Retinal pigment epithelial cell (primary cell): Measurements from ENCODE around the gene HNRNPF.

Experiments
- DNase-seq: peaks from one replicate; pipeline ENCODE4 v3.0.0-alpha.2; 2010; ENCODE audit warnings: low read depth
- H3K4me3 ChIP-seq: 2 replicates; pipeline ENCODE4 v1.5.1; 2011; ENCODE audit warnings: mild to moderate bottlenecking, low read length, control low read depth, moderate library complexity
- TF ChIP-seq, protein P1 (sequence below): conservative IDR thresholded peaks from 2 replicates; pipeline ENCODE4 v1.5.1; 2011; ENCODE audit warnings: low read depth, low read length, control low read depth, inconsistent platforms

HNRNPF gene

DNA sequence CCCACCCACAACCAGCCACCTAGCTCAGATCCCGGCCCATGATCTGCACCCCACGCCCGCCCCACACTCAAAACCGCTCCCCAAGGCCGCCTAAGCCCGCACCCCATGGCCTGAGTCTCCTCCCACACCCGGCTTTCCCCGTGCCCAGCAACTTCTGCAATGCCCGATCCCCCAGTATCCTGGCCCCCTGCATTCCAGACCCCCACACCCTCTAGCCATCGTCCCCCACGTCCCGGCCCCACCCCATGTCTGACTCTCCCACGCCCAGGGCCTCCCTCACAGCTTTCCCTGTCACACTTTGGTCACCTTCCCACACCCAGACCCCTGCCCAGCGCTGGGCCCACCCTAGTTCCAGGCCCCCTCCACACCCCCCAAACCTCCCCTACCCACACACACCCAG is 57.7 kb downstream of the HNRNPF start:
- no peak for DNase-seq
- no peak overlapping the region for H3K4me3 ChIP-seq
- TF ChIP-seq, protein P1, sequence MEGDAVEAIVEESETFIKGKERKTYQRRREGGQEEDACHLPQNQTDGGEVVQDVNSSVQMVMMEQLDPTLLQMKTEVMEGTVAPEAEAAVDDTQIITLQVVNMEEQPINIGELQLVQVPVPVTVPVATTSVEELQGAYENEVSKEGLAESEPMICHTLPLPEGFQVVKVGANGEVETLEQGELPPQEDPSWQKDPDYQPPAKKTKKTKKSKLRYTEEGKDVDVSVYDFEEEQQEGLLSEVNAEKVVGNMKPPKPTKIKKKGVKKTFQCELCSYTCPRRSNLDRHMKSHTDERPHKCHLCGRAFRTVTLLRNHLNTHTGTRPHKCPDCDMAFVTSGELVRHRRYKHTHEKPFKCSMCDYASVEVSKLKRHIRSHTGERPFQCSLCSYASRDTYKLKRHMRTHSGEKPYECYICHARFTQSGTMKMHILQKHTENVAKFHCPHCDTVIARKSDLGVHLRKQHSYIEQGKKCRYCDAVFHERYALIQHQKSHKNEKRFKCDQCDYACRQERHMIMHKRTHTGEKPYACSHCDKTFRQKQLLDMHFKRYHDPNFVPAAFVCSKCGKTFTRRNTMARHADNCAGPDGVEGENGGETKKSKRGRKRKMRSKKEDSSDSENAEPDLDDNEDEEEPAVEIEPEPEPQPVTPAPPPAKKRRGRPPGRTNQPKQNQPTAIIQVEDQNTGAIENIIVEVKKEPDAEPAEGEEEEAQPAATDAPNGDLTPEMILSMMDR = no peak

DNA sequence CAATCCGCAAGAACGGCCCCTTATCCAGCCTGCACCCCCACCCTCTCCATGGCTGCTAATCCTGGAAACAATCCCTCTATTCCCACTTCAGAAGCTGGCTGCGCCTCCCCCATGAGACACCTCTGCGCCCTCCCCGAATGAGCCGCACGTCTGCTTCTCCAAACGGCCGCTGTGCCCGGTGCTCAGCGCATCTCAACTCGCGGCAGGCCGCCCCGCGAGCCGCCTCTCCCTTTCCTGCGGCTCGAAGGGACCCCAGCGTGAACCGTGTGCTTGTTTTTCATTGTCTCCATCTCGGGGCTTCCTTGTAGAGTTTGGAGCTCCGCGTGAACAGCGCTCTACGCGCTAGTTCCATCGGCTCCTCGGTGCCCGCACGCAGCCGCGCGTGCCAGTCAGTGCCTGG is 58.3 kb downstream of the HNRNPF start:
- peak overlapping the region; percentile 21 for H3K4me3 ChIP-seq
- no peak for DNase-seq
- TF ChIP-seq, protein P1 = no peak

DNA sequence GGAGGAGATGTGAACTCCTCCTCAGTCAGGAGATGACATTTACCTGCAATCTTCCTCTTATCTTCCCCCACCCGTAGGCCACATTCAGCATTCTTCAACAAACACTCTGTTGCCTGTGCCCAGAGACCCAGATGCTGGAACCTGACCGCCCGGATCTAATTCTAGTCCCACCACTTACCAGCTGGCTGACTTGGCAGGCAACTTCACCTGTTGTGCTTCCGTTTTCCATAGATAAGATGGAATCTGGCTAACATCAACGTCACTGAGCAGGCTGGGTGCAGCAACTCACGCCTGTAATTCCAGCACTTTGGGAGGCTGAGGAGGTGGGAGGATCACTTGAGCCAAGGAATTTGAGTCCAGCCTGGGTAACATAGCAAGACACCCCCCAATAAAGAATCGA is 58.8 kb downstream of the HNRNPF start:
- H3K4me3 ChIP-seq = no peak overlapping the region
- TF ChIP-seq, protein P1 = no peak
- DNase-seq = no peak

DNA sequence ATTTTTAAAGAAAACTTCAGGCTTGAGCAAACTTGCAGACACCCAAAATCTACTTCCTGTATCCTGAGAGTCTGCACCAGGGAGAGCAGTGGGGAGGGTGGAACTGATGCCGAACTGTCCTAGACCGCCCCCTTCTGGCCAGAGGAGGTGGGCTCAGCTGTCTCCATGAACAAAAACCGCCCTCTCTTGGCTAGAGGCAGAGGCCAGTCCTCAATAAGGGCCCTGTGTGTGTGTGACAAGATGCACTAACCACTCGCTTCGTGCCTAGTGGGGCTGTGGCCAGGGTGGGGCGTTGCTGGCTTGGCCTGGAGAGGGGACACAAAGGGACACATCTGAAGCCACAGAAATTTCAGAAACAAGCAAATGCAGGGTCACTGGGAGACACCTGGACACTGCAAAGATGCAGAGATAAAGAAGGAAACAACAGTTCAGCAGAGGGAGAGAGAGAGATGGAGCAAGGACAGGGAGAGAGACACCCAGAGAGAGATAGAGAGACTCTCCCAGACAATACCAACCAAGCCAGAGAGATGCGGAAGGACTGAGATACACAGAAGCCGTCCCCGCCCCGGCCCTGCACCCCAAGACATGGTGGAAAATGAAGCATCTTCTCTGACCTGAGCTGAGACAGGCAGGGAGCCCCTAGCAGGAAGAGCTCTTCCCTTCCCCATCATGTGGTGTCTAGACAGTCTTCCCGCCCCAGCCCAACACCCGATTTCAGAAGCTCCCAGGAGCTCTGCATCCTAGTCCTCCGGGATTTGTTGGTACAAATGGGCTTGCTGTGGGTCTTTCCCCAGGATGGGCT is 60.3 kb downstream of the HNRNPF start:
- no peak for DNase-seq
- TF ChIP-seq, protein P1 = peak; percentile 99
- no peak overlapping the region for H3K4me3 ChIP-seq

DNA sequence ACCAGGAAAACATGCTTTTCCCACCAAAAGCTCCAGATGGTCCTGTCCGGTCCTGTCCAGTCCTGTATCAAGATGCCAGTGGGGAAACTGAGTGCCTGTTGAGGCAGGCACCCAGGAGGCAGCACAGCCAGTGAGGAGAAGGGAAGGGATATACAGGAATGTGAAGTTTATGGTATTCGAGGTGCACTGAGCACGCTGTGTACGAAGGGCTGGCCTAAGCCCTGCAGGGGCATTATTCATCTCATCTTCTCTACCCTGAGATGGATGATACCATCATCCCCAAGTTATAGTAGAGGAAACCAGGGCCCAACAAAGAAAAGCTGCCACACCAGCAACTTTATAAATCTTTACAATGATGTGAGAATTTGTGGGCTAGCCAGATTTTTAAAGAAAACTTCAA is 61.0 kb downstream of the HNRNPF start:
- TF ChIP-seq, protein P1 = no peak
- DNase-seq = no peak
- no peak overlapping the region for H3K4me3 ChIP-seq

DNA sequence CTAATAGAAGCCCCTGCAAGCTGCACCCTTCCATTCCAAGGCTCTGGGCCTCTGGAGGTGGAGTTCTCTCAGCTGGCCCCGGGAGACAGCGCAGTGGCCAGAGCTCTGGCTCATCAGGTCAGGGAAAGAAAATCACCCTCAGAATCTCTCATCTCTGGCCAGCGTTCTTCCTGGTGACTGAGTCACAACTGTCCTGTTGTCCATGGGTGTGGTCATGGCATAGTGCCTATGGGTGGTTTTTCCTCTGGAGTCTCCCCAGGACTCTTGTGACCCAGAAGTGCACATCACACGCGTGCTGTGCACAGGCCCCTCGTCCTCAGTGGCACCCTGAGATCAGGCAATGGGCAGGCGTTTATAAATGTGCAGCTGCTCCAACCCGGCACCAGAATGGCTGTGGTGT is 64.9 kb downstream of the HNRNPF start:
- no peak overlapping the region for H3K4me3 ChIP-seq
- DNase-seq = no peak
- TF ChIP-seq, protein P1 = no peak

DNA sequence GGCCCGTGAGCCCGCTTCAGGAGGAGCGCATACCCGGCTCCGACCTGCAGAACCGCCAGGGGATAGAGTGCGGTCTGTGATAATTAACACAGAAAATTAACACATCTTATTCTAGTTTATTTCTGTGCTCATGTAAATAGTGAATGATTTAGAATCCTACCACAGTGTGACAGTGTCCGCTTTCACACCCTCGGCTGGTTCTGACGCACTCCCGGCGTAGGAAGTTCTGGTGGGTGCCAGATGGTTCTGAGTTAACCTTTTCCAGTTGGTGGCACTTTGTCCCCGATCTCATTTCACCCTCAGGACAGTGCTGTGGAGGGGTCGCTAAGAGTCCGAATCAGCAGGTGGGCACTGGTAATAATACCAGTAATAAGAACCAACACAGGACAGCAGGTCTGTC is 65.9 kb downstream of the HNRNPF start:
- TF ChIP-seq, protein P1 = no peak

More for the DNA sequence above, 65.9 kb downstream of the HNRNPF start:
- no peak for DNase-seq
- no peak overlapping the region for H3K4me3 ChIP-seq
